ENCODE measurements around the gene ERP44.
"Not testable (repeated sequence)": the region's sequence is repeated elsewhere in the genome, so short reads cannot be mapped to it uniquely, and the experiment has no call there.

The ERP44 gene

DNA sequence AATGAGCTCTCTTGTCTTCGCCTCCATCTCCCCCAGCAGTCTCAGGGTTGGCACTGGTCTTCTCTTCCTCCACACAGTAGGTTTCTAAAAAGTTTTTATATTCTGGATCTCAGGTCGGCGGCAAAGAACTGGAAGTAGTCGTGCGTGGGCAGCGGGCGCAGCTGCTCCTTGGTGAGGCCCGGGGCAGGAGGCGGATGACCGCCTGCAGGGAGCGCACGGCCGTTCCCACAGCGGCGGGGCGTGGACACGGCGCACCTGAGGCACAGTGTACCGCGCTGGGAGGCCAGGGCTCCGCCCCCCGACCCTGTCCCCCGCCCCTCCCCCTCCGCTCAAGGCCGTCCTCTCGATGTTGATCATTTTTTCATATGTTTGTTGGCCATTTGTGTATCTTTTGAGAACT lies 99.9 kb downstream of the ERP44 start:
- no peak for DNase-seq

- no peak for DNase-seq
Measured at GRCh38 chr9:99998266-99998665, 100.5 kb downstream of the ERP44 start.

GRCh38 chr9:99990508-99990907 lies 108.3 kb downstream of the ERP44 start:
- DNase-seq = not testable (repeated sequence)

GRCh38 chr9:99986642-99987041 lies 112.2 kb downstream of the ERP44 start:
- DNase-seq = no peak

DNA sequence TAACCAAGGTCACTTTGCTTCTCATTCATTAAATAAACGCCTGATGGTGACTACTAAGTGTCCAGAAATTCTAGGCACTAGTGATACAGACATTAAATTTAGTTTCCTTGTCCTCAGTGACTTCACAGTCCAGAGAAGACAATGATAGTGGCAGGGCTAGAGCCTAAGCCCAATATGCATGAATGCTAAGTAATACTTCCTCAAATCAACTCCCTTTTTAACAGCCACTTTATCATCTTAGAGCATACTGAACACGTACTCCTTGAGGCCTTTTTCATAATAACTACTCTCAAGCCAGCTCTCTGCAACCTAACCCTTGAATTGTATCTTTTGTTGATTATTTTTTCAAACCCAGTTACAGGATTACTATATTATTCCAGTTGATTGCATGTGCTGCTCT lies 118.2 kb downstream of the ERP44 start:
- no peak for DNase-seq

DNA sequence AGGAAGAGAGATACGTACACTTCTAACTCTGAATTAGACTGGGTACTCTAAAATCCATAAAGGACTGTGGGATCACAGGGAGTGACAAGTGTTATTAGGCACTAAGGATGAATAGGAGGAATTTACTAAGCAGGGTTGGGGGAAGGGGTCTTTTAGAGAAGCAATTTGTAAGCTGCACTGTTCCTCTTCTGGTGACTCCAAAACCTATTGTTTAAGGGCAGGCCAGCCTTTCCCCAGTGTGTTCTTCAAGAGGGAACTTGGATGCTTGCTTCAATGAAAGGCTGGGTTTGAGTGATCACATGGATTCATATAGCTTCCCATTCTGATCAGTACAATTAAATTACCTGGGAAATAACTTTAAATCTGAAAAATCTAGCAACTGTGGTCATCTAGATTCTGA lies 120.6 kb downstream of the ERP44 start:
- DNase-seq = no peak

DNA sequence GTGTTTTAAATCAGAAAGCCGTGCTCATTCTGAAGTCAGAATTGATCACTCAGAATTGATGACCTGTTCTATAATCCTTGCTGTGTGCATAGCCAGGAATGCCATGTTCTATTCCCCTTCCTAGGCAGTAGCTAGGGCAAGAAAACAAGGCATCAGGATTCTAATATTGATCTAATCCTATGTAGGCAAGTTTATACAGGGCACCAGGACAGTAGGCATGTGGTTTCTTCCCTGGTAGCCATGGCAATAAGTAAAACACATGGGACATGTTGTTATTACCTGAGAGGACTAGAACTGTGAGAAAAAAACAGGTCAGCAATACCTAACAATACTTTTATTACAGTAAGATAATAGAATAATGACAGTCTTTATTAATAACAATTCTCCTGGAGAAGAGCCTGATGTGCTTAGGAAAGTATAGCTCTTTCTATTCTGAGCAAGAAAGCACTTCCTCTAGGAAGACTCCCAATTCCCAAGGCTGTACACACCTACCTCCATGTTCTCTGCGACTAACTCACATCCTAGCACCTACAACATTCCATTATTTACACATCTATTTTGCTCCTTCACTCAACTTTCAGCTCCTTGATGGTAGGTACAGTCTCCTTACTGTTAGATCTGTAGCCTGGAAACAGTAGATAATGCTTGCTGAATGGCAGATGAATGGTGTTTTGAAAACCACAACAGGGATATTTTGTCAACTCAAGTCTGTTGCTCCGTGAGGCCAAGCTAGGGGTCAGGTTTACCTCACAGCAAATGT lies 121.6 kb downstream of the ERP44 start:
- DNase-seq = no peak

GRCh38 chr9:99973455-99973854 lies 125.3 kb downstream of the ERP44 start:
- DNase-seq = no peak

DNA sequence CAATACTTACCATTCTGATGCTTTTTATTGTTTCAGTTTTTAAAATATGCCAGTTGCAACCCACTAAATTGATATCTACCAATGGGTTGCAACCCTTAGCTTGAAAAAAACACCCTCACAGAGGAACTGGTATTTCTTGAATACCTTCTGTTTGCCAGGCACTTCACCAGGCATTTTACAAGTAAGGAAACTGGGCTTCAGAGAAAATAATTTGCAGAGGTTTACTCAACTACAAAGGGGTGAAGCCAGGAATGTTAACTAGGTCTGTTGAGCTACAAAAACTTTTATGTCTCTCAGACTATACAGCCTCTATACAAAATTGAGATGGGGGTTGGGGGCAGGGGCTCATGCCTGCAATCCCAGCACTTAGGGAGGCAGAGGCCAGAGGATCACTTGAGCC lies 127.4 kb downstream of the ERP44 start:
- no peak for DNase-seq

- DNase-seq = no peak
Measured at GRCh38 chr9:99970481-99970880, 128.3 kb downstream of the ERP44 start.

- DNase-seq = no peak
Measured at GRCh38 chr9:99967457-99967856, 131.3 kb downstream of the ERP44 start.

DNA sequence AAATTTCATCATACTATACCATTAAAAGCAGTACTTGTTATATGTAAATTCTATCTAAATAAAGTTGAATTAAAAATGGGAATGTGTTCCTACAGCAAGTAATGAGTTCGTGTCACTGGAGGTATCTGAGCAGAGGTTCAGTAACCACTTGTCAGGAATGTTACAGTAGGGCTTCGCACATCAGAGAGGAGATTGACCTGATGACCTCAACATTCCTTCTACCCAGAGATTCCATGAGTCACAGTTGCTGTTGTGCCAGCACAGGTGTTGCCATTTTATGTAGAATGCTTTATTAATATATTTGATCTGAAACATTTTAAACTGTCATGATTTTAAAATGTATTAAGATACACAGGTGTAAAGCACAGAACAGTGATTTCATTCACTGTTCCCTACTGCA lies 132.1 kb downstream of the ERP44 start:
- no peak for DNase-seq

- DNase-seq = no peak
Measured at GRCh38 chr9:99966001-99966400, 132.8 kb downstream of the ERP44 start.

GRCh38 chr9:99964336-99964735 lies 134.5 kb downstream of the ERP44 start:
- DNase-seq = no peak

- DNase-seq = no peak
Measured at GRCh38 chr9:99962680-99963261, 136.0 kb downstream of the ERP44 start.

DNA sequence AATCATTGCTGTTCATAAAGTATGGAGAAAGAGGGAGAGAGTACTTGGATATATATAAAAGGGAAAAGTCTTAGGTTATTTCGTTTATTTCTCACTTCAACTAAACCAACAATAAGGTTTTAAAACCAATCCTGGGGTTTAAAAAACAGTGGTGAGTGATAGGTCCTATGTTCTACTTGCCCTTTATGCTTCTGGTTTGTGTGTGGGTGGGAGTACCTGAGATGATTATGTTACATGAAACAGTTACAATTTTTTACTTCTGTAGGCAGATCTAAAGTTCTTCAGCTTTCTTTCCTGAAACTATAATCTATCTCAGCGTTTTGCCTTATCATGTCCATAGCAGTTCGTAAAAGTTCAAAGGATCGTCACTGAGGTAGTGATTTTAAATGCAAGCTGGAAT lies 143.2 kb downstream of the ERP44 start:
- DNase-seq = no peak

GRCh38 chr9:99954819-99955218 lies 144.0 kb downstream of the ERP44 start:
- no peak for DNase-seq

- no peak for DNase-seq
Measured at GRCh38 chr9:99953861-99954507, 144.8 kb downstream of the ERP44 start.

DNA sequence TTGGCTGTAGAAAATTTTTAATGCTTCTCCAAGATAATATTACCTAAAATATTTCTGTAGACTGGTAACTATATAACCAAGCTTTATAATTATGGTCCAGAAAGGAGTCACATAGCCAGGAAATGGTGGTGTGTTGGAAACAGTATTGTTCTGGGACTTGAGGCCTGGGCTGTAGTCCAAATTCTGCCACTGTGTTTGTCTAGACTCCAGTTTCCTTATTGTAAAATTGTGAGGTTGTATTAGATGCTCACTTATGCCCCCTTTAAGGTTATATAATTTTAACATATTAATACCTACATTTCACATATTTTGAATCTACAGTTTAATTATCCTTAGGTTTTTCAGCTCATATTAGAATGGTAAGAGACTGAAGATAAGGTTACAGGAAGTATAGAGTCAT lies 149.9 kb downstream of the ERP44 start:
- no peak for DNase-seq

- no peak for DNase-seq
Measured at GRCh38 chr9:99948482-99948881, 150.3 kb downstream of the ERP44 start.

DNA sequence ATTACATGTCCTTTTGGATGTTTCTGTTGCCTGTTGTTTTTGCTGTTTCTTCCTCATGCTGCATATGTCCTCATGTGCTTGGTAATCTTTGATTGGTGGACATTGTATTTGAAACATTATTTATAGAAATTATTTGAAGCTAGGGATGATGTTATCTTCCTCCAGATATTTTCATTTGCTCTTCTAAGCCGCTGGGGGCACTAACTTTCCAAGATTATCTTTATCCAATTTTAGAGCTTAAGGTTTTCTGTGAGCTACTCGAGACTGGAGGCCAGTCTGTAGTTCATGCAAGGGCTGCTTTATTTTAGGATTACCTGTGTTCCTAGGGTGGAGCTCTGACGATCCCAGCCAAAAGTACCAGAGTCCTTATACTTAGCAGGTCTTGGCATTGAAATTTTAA lies 151.4 kb downstream of the ERP44 start:
- no peak for DNase-seq

DNA sequence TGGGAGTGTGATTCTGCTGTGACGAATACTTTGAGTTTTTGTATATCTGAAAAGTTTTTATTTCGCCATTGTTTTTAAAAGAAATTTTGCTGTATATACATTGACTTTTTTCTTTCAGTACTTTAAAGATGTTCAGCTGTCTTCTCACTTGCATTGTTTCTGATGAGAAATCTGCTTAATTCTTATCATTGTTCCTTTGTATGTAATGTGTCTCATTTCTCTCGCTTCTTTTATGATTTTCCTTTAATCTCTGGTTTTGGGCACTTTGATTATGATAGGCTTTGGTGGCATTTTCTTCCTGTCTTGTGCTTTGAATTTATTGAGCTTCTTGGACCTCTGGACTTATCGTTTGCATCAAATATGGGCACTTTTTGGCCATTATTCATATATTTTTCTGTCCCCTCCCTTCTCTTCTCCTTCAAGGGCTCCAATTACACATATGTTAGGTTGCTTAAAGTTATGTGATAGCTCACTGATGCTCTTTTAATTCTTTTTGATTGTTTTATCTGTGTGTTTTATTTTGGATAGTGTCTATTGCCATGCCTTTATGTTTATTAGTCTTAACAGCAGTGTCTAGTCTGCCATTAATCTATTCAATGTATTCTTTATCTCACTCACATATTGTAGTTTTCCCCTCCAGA lies 161.7 kb downstream of the ERP44 start:
- DNase-seq = no peak

- no peak for DNase-seq
Measured at GRCh38 chr9:99931155-99931840, 167.5 kb downstream of the ERP44 start.
